Measurements from ENCODE around the gene FSHR.

DNA sequence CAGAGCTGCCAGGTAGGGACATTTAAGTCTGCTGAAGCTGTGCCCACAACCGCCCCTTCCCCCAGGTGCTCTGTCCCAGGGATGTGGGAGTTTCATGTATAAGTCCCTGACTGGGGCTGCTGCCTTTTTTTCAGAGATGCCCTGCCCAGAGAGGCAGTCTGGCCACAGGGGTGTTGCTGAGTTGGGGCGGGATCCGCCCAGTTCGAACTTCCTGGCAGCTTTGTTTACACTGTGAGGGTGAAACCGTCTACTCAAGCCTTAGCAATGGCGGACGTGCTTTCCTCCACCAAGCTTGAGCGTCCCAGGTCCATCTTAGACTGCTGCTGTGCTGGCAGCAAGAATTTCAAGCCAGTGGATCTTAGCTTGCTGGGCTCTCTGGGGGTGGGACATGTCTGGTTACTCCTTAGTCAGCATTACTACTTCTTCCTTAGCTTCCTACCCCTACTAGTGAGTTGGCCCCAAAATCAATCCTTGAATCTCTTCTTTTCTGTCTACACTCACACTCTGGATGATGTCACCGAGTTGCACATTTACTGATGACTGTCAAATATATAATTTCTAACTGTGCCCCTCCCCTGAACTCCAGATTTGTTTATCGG lies 31.8 kb upstream of the FSHR start:
- TF ChIP-seq, protein P1, sequence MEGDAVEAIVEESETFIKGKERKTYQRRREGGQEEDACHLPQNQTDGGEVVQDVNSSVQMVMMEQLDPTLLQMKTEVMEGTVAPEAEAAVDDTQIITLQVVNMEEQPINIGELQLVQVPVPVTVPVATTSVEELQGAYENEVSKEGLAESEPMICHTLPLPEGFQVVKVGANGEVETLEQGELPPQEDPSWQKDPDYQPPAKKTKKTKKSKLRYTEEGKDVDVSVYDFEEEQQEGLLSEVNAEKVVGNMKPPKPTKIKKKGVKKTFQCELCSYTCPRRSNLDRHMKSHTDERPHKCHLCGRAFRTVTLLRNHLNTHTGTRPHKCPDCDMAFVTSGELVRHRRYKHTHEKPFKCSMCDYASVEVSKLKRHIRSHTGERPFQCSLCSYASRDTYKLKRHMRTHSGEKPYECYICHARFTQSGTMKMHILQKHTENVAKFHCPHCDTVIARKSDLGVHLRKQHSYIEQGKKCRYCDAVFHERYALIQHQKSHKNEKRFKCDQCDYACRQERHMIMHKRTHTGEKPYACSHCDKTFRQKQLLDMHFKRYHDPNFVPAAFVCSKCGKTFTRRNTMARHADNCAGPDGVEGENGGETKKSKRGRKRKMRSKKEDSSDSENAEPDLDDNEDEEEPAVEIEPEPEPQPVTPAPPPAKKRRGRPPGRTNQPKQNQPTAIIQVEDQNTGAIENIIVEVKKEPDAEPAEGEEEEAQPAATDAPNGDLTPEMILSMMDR (conservative IDR thresholded peaks at IDR 0.05; ENCODE audit: low read depth, low read length), result no peak
- TF ChIP-seq NFE2L2 (IDR thresholded peaks at IDR 0.05; ENCODE audit: low read depth, low read length) (no peak), SMC3 (IDR thresholded peaks at IDR 0.05; ENCODE audit: low read depth, low read length) (no peak), POLR2A (IDR thresholded peaks at IDR 0.05; ENCODE audit: low read depth, low read length) (no peak), BHLHE40 (IDR thresholded peaks at IDR 0.05; ENCODE audit: low read depth, low read length) (no peak), RCOR1 (IDR thresholded peaks at IDR 0.05; ENCODE audit: insufficient replicate concordance, low read length) (no peak), CEBPB (IDR thresholded peaks at IDR 0.05; ENCODE audit: low read depth, low read length) (no peak), RAD21 (IDR thresholded peaks at IDR 0.05; ENCODE audit: low read length) (no peak), MAZ (IDR thresholded peaks at IDR 0.05; ENCODE audit: borderline replicate concordance, low read depth, low read length) (no peak), RFX5 (IDR thresholded peaks at IDR 0.05; ENCODE audit: low read depth, low read length) (no peak)
- TF ChIP-seq, protein P2, sequence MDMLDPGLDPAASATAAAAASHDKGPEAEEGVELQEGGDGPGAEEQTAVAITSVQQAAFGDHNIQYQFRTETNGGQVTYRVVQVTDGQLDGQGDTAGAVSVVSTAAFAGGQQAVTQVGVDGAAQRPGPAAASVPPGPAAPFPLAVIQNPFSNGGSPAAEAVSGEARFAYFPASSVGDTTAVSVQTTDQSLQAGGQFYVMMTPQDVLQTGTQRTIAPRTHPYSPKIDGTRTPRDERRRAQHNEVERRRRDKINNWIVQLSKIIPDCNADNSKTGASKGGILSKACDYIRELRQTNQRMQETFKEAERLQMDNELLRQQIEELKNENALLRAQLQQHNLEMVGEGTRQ (IDR thresholded peaks at IDR 0.05; ENCODE audit: low read depth, low read length), result no peak
- TF ChIP-seq, protein P3, sequence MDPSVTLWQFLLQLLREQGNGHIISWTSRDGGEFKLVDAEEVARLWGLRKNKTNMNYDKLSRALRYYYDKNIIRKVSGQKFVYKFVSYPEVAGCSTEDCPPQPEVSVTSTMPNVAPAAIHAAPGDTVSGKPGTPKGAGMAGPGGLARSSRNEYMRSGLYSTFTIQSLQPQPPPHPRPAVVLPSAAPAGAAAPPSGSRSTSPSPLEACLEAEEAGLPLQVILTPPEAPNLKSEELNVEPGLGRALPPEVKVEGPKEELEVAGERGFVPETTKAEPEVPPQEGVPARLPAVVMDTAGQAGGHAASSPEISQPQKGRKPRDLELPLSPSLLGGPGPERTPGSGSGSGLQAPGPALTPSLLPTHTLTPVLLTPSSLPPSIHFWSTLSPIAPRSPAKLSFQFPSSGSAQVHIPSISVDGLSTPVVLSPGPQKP (IDR thresholded peaks at IDR 0.05; ENCODE audit: borderline replicate concordance, low read depth, low read length), result no peak

Measured in IMR-90 (cell line).